GM13976 (cell line): Measurements from ENCODE around the gene TMTC2.

Experiments
- DNase-seq: peaks from one replicate; pipeline ENCODE4 v3.0.0; 2012; ENCODE audit warnings: low spot score
- in situ Hi-C: fragments of 300-500 bp; cut with MboI; formaldehyde crosslinking; loops from one replicate; pipeline ENCODE4 v1.12.0; 2022; ENCODE audit warnings: low sequenced_read_pairs, mixed read lengths, inconsistent platforms; ENCODE audit not compliant: unreplicated experiment
- TF ChIP-seq, protein P1 (sequence below): IDR thresholded peaks from 2 replicates; pipeline ENCODE4 v1.5.1; 2012; ENCODE audit warnings: borderline replicate concordance, mild to moderate bottlenecking; ENCODE audit not compliant: insufficient read depth; ENCODE audit errors: extremely low read depth, missing control alignments, control extremely low read depth

The TMTC2 gene

DNA sequence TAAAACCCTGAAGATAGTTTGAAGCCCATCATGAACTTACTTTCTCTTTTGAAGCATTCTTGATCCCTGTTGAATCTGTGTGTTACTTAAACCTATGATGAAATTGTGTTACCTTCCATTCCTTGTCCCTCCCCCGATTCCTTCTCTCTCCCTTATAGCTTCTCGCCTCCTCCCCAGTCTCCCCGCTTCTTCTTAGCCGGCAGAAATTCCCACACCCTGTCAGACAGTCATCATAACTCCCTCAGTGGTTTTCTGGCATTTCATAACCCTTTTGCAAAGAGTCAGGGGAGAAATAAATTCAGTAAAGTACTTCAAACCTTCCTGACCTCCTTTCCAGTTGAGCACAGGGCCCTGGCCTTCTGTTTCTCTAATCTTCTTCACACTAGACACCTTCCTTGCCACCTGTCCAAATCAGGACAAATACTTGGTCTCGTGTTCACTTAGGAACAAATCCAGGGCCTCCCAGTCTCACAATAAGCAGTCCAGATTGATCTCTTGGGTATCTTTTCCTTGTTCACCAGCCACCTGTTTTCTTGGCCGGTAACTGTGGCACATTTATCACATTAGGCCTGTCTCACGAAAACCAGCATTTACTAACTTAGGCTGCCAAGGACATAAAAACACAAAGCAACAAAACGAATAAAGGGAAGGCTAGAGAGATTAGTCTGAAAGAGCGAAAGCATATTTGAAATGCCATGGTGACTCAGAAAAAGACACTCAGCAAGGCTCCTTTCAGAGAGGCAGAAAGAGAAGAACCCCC, 355.9 kb downstream of the TMTC2 start:
- TF ChIP-seq, protein P1, sequence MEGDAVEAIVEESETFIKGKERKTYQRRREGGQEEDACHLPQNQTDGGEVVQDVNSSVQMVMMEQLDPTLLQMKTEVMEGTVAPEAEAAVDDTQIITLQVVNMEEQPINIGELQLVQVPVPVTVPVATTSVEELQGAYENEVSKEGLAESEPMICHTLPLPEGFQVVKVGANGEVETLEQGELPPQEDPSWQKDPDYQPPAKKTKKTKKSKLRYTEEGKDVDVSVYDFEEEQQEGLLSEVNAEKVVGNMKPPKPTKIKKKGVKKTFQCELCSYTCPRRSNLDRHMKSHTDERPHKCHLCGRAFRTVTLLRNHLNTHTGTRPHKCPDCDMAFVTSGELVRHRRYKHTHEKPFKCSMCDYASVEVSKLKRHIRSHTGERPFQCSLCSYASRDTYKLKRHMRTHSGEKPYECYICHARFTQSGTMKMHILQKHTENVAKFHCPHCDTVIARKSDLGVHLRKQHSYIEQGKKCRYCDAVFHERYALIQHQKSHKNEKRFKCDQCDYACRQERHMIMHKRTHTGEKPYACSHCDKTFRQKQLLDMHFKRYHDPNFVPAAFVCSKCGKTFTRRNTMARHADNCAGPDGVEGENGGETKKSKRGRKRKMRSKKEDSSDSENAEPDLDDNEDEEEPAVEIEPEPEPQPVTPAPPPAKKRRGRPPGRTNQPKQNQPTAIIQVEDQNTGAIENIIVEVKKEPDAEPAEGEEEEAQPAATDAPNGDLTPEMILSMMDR: no peak
- in situ Hi-C loops: no loop called here
- DNase-seq: no peak

DNA sequence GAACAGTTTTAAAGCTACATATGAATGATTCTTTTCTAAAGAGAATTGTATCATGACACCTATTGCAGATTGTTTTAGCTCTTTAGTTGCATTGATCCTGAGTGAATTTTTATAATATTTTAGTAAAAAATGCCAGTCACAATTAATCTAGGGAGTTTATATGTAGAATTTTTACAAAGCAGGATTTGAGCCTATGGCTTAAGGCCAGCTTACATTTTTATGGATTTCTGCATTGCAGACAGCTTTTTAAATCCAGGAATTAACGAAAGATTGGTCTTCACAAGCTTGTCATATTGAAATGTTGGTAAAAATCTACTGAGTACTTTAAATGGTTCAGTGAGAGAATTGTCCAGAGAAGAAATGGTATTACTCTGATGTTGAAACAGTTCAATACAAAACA, 358.0 kb downstream of the TMTC2 start:
- in situ Hi-C loops: no loop called here
- TF ChIP-seq, protein P1: no peak
- DNase-seq: no peak

DNA sequence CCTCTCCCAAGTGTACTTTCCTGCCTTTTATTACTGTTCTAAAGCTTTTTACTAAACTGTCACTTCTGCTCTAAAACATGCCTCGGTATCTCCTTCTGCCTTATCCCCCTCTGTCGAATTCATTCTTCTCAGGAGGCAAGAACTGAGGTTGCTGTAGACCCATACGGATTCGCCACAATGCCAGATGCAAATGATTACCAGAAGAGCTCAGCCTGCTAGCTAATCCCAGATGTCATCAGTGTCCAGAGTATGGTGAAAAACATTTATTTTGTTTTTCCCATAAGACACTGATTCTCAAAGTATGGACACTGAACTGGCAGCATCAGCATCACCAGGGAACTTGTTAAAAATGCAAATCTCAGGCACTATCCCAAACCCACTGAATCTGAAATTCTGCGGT, 359.3 kb downstream of the TMTC2 start:
- in situ Hi-C loops: no loop called here
- TF ChIP-seq, protein P1: no peak
- no peak for DNase-seq

DNA sequence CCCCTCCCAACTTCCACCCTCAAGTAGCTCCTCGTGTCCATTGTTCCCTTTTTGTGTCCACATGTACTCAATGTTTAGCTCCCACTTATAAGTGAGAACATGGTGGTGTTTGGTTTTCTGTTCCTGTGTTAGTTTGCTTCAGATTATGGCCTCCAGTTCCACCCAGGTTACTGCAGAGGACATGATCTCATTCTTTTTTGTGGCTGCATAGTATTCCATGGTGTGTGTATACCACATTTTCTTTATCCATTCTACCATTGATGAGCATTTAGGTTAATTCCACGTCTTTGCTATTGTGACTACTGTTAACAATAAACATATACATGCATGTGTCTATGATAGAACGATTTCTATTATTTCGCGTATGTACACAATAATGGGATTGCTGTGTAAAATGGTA, 362.6 kb downstream of the TMTC2 start:
- no peak for DNase-seq
- in situ Hi-C loops: no loop called here
- TF ChIP-seq, protein P1: no peak

DNA sequence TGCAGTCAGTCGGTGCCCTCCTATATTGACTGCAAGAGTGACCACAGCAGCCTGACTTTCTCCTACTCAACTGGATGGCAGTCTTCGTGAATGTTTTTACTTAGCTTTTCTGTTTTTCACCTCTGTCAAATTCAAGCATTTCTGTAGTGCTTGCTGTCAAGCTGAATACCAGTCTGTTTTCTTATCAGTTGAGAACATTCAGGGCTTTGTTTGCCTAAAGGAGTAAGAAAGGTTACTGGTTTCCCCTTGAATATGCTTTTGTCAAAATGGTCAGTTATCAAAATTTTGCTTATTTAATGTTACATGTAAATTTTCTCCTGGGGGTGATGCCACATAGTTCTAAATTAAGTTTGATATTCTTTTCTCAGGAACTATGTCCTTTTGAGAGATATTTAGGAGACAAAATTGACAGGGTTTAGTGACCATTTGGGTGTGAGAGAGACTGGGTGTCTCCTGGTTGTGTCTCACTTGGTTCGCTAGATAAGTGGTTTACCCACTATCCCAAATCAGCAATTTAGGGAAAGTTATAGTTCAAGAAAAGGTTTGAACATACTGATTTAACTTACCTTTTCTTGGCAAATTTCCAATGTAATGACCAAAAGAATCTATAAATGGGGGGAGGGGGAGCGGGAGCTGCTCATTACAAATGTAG, 366.3 kb downstream of the TMTC2 start:
- DNase-seq: no peak
- in situ Hi-C loops: no loop called here
- TF ChIP-seq, protein P1: no peak

DNA sequence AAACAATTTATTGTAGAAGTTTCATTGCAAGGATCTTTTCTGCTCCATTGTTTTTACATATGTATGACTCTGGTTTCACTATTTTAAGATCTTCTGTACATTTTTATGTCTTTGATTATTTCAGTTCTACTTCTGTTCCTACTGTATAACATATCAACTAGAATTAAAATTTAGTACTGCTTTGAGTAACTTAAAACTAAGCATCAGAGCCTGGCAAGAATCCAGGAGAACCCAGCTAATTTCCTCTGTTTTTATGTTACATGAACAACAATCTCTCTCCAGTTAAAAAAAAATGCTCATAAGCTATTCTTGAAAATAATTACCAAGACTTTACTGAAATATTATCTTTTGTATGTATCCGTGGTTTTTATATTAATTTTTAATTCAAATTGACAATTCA, 370.7 kb downstream of the TMTC2 start:
- TF ChIP-seq, protein P1: no peak
- DNase-seq: no peak
- in situ Hi-C loops: no loop called here
